HK-2 (cell line): ENCODE data around the gene MRTFA.

Experiments used
- DNase-seq: peaks from one replicate; pipeline ENCODE4 v3.0.0-alpha.2; 2018; ENCODE audit not compliant: unreplicated experiment

MRTFA gene

GRCh38 chr22:40491990-40492631 lies 144.4 kb downstream of the MRTFA start:
- no peak for DNase-seq

- DNase-seq, result no peak
Measured at GRCh38 chr22:40487663-40488249, 148.8 kb downstream of the MRTFA start.

- no peak for DNase-seq
Measured at GRCh38 chr22:40486962-40487602, 149.4 kb downstream of the MRTFA start.

- no peak for DNase-seq
Measured at GRCh38 chr22:40485813-40486667, 150.5 kb downstream of the MRTFA start.

- no peak for DNase-seq
Measured at GRCh38 chr22:40484906-40485669, 151.4 kb downstream of the MRTFA start.

- DNase-seq, result no peak
Measured at GRCh38 chr22:40482886-40483285, 153.6 kb downstream of the MRTFA start.

- DNase-seq, result no peak
Measured at GRCh38 chr22:40482391-40482790, 154.1 kb downstream of the MRTFA start.

GRCh38 chr22:40480996-40481395 lies 155.5 kb downstream of the MRTFA start:
- DNase-seq, result no peak

- no peak for DNase-seq
Measured at GRCh38 chr22:40479887-40480538, 156.5 kb downstream of the MRTFA start.

- DNase-seq, result no peak
Measured at GRCh38 chr22:40479126-40479800, 157.3 kb downstream of the MRTFA start.

GRCh38 chr22:40478338-40479125 lies 158.0 kb downstream of the MRTFA start:
- DNase-seq, result no peak

- no peak for DNase-seq
Measured at GRCh38 chr22:40477683-40478337, 158.7 kb downstream of the MRTFA start.

GRCh38 chr22:40476341-40476740 lies 160.2 kb downstream of the MRTFA start:
- DNase-seq, result no peak

- no peak for DNase-seq
Measured at GRCh38 chr22:40473703-40474102, 162.8 kb downstream of the MRTFA start.

- no peak for DNase-seq
Measured at GRCh38 chr22:40472579-40472978, 163.9 kb downstream of the MRTFA start.

- no peak for DNase-seq
Measured at GRCh38 chr22:40472051-40472450, 164.5 kb downstream of the MRTFA start.

GRCh38 chr22:40469181-40469580 lies 167.3 kb downstream of the MRTFA start:
- DNase-seq, result no peak

- no peak for DNase-seq
Measured at GRCh38 chr22:40468616-40469015, 167.9 kb downstream of the MRTFA start.

GRCh38 chr22:40466976-40467375 lies 169.5 kb downstream of the MRTFA start:
- DNase-seq, result no peak
